ENCODE data around the gene FAM163B.

Gene FAM163B

DNA sequence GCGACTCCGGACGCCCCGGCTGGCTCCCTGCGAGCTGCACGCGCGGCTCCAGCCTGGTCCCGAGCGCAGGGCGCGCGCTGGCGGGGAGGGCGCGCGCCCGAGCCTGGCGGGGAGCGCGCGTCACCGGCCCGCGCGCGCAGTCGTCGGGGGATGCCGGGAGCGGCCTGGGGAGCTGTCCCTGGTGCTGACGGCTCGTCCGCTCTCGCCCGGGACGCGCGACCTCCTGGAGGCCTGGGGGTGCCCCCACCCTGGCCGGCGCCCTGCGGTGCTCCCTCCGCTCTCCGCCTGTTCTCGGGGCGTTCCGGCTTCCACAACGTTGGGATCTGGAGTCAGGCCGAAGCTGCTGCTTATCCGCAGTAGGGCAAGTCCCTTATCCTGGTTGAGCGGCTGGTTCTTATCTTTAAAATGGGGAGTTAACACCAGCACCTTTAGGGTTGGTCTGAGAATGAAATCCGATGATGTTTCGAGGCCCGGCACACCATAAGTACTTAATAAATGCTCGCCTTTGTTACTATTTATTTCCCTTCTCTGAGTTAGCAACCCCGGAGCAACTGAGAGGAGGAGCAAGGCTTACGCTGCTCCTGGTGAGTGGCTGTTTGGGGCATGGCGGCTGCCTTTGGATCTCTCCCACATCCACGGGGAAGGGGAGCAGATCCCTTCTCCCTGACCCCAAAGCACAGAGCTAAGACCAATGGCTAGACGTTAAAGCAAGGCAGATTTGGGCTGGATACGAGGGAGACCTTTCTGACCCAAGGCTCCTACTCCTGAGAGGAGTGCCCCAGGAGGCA is at the start of gene FAM163B:
Gene FAM163B (minus strand): TSS at position 79 of the 788 bp plus-strand sequence. CDS start 29,166 bp downstream, outside the sequence.
- DNase-seq, result no peak

GRCh38 chr9:133657120-133657661 is 48.0 kb upstream of the FAM163B start:
- no peak for DNase-seq

- no peak for DNase-seq
Observed at GRCh38 chr9:133656211-133657119, 47.3 kb upstream of the FAM163B start.

GRCh38 chr9:133655701-133656100 is 46.5 kb upstream of the FAM163B start:
- DNase-seq, result no peak

DNA sequence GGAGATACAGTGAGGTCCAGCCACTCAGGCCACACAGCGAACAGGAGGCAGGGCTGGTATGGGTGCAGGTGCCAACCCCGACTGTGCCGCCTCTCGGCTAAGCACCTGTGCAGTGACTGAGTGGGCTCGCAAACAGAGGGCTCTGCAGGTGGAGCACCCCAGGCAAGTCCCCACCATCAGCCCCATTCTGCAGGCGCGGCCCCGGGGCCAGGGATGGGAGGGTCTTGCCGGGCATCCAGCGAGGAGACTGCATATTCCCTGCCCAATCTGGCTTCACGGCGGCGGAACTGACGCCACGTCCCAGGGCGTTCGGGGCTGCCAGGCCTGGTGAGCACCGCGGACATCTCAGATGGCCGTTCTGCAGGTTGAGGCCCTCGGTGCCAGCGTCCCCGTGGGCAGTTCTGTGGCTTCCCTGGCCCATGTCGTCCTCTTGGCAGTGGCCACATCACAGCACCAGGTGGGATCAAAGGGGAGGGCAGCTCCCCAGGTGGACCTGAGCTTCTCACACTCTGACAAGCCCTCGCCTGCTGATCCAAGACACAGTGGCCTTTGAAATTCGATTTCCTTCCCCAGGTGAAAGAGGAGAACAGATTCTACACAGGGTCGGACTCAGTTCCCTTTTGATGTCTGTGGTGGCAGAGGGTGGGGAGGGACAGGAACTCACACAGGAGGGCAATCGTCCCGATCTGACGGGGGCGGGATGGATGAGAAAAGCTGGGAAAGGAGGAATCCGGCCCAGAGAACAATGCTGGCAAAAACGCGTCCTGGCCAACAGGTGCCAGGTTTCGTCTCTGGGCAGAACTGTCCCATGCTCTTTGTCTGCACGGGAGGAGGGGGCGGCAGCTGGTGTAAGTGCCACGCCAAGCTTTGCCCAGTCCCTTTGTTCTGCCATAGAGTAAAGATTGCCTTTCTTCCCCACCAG is 45.8 kb upstream of the FAM163B start:
- DNase-seq, result no peak

GRCh38 chr9:133653638-133654037 is 44.4 kb upstream of the FAM163B start:
- no peak for DNase-seq

DNA sequence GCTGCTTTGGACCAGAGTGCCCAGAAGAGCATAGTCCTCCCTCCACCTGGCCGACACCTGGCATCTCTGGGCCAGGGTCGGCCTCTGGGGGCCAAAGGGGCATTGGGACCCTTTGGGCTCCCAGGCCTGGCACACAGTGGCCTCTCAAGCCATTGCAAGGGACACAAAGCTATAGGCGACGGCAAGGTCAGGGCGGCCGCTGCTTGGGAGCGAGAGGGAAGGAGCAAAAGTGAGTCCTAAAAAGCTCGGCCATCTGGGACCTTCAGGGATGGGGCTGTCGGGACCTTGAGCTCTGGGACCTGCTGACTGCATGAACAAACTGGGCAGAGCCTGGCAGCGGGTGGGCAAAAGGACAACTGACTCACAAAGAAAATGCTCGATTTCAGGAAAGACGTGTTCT is 40.8 kb upstream of the FAM163B start:
- no peak for DNase-seq

DNA sequence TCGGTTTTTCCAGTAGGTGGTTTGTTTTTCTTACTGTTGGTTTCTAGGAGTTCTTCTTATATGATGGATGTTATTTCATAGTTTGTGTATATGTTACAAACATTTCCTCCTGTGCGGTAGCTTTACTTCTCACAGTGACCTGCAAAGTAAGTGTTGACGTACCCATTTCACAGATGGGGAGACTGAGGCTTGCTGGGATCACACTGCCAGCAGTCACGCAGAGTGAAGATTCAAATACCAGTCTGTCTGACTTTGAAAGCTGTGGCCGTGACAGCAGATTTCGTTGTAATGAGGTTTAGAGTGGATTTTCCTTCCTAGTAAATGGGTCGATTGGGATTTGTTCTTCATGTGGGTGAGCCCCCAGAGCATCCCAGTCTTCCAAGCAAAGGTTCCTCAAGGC is 40.0 kb upstream of the FAM163B start:
- no peak for DNase-seq

DNA sequence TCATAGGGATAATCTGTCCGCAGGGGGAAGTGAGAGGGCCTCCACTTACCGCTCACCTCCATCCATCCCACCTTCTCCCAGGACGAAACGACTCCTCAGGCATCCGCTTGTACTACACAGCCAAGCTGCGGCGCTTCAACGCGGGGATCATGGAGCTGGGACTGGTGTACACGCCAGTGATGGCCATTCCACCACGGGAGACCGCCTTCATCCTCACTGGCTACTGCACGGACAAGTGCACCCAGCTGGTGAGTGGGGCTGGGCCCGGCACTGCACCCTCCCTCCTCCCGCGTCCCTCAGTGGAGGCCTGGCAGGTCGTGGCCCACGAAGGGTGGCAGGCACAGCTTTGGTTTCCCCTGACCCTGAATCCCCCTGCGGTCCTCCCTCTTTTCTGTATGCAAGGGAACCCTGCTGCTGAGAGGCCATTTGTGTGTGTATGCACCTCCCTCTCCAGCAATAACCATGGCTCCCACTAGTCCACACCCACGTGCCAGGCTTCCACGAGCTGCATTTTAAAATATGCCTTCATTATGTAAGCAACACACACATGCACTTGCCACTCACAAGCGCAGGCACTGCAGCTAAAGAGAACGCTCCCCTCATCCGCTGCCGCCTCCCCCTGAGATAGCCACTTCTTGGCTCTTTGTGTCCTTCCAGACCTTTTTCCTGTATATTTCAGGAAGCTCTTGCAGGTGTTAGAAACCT is 38.7 kb upstream of the FAM163B start:
- DNase-seq, result no peak

DNA sequence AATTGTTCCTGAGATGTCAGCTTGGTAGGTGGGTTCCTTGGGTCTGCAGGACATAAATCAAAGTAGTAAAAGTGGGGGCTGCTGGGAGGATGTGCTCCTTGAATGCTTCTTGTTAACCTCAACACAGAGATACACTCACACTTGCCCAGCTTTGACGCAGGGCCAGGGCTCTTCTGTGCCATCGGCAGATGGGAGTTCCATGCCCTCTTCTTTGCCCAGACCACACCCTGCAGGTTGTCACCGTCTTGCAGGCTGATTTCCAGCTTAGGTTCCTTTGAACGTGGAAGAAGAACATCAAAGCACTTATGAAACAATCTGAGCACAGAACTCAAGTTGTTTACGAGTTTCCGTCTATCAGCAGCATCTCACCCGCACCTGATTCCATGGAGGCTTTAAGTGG is 38.0 kb upstream of the FAM163B start:
- DNase-seq, result no peak

- DNase-seq, result no peak
Observed at GRCh38 chr9:133645021-133645765, 36.0 kb upstream of the FAM163B start.

DNA sequence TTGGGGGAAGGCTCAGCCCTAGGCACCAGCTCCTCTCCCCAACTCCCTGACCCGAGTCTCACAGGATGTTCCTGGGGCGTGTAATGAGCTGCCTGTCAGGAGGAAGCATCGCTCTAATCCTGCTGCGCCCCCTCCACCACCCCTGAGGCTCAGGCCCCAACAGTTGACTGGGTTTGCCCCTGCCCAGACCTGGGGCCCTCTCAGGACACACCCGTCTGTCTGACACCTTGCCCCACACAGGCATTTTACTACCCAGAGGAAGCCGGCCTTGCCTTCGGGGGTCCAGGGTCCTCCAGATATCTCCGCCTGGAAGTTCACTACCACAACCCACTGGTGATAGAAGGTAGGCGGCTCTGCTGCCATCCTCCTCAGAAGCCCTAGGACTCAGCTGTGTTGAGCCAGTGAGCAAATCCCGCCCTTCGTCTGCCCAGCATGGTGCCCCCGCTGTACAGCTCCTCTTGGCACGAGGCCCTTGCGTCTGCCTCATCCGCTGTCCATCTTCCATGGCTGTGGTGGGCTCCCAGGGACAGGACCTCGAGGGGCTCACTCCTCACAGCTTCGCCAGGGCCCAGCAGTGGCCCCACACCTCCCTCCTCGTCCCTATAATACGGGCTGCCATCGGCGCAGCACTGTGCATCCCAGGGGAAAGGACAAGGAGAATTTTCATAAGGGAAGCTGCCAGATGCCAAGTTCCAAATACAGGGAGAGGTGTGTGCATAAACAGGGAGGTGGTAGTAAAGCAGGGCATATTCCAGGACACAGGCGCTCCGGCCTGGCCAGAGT is 35.0 kb upstream of the FAM163B start:
- DNase-seq, result no peak

- DNase-seq, result no peak
Observed at GRCh38 chr9:133643362-133643755, 34.2 kb upstream of the FAM163B start.

DNA sequence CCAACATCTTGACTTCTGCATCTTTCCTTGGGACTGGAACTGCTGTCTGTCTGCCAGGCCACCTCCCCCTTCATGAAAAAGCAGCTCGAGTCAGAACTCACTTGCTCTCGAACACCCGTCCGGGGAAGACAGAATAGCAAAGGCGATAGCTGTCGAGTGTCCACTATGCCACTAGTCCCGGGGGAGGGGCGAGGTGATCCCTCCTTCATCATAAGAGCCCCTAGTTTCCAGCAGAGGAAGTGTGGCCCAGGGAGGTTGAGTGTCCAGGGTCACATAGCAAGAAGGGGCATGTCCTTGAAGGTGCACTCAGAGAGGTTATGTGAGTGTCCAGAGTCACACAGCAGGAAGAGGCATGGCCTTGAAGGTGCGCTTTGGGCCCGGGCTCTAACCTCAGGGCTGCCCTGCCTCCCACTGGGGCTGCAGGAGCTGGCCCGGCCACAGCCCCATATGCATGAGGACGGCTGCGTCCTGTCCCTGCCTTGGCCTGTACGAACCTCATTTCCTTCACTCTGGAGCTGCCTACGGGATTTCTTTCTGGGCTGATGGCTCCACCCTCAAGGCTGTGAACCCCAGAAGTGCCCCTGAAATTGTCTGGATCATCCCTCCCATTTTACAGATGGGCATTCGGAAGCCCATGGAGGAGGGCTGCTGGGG is 33.6 kb upstream of the FAM163B start:
- DNase-seq, result no peak

DNA sequence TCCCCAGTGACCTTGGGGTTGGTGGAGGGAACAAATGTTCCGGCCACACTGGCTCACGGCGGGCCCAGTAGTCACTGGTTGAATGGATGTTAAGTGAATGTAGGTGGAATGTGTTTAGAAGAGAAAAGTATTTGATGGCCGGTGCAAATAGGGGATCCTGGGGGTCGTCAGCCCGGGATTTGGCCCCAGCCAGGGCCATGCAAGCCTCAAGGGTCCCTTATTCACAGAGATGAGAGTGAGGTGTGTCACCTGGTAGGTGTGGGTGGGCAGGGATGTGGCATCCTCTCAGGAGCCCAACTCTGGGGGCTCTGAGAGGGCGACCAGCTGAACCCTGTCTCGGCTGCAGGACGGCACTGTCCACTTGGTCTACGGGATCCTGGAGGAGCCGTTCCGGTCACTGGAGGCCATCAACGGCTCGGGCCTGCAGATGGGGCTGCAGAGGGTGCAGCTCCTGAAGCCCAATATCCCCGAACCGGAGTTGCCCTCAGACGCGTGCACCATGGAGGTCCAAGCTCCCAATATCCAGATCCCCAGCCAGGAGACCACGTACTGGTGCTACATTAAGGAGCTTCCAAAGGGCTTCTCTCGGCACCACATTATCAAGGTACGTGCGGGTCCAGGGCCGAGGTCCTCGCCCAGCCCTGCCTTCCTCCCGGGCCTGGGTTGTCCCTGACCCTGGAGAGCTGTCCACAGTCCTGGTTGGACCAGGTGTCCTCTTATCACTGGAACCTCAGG is 32.8 kb upstream of the FAM163B start:
- no peak for DNase-seq

GRCh38 chr9:133641396-133641655 is 32.1 kb upstream of the FAM163B start:
- DNase-seq, result no peak

GRCh38 chr9:133640580-133641395 is 31.6 kb upstream of the FAM163B start:
- no peak for DNase-seq

GRCh38 chr9:133640160-133640559 is 31.0 kb upstream of the FAM163B start:
- DNase-seq, result no peak

All from amniotic stem cell (primary cell).